ENCODE data around the gene SKIC3.

The SKIC3 gene

GRCh38 chr5:95519681-95520080 is 35.1 kb downstream of the SKIC3 start:
- no peak for DNase-seq (ENCODE audit: extremely low read depth, low read depth)
- TF ChIP-seq CTCF (IDR thresholded peaks at IDR 0.05; ENCODE audit: low read depth, low read length), result no peak

DNA sequence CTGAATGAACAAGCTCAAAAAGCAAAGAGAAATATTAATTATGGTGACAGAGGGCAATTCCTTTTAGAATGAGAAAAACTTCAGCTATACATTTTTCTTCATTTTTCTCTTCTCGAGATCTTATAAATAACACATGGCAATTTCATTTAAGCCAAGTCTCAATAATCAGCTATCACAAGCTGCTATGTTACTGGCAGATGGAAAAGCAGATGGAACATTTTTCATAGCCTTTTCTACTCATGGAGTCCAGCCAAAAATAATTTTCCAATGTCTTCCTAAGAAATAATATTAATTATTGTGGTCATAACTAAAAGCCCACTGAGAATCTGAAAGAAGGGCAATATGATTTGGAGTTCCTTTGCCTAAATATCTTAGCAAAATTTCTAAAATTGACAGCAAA is 35.6 kb downstream of the SKIC3 start:
- no peak for TF ChIP-seq CTCF (IDR thresholded peaks at IDR 0.05; ENCODE audit: low read depth, low read length)
- DNase-seq (ENCODE audit: extremely low read depth, low read depth), result no peak

- DNase-seq (ENCODE audit: extremely low read depth, low read depth), result no peak
- no peak for TF ChIP-seq CTCF (IDR thresholded peaks at IDR 0.05; ENCODE audit: low read depth, low read length)
These were observed 36.4 kb downstream of the SKIC3 start for GRCh38 chr5:95518417-95518816.

GRCh38 chr5:95511606-95512005 is 43.2 kb downstream of the SKIC3 start:
- DNase-seq (ENCODE audit: extremely low read depth, low read depth), result no peak
- no peak for TF ChIP-seq CTCF (IDR thresholded peaks at IDR 0.05; ENCODE audit: low read depth, low read length)

- no peak for TF ChIP-seq CTCF (IDR thresholded peaks at IDR 0.05; ENCODE audit: low read depth, low read length)
- no peak for DNase-seq (ENCODE audit: extremely low read depth, low read depth)
These were observed 46.2 kb downstream of the SKIC3 start for GRCh38 chr5:95508550-95508949.

Data from AG09319 (cell line).